Esophagus muscularis mucosa (tissue), 4 donors: ENCODE data around the gene SLC22A3. TPM values are rescaled to one million over a fixed set of nuclear protein-coding genes. Genes with fewer than 3 reads are reported as not detected.

ENCODE experiments used
- DNase-seq: peaks from one replicate; pipeline ENCODE4 v3.0.0-alpha.2; 2017; ENCODE audit errors: extremely low spot score
- H3K27ac ChIP-seq, 4 donors: fragments of 200-600 bp; sonication (generic); replicated peaks in 1 of 4; 1 replicate in 3 of 4; 2 replicates in 1 of 4; pipeline ENCODE4 v1.5.1; 2016 to 2019; ENCODE audit warnings: mild to moderate bottlenecking in 1 of 4
- H3K27me3 ChIP-seq, 4 donors: fragments of 200-600 bp; sonication (generic); one replicate each; pipeline versions ENCODE4 v1.5.1 to v1.6.0; 2016 to 2019
- H3K36me3 ChIP-seq, 4 donors: fragments of 200-600 bp; sonication (generic); one replicate each; pipeline ENCODE4 v1.5.1; 2016 to 2019
- H3K4me1 ChIP-seq, 4 donors: fragments of 200-600 bp; sonication (generic); one replicate each; pipeline ENCODE4 v1.5.1; 2016 to 2019
- H3K4me3 ChIP-seq, 4 donors: fragments of 200-600 bp; sonication (generic); 1 replicate in 2 of 4; 2 replicates in 2 of 4; pipeline ENCODE4 v1.5.1; 2016 to 2019; ENCODE audit warnings: mild to moderate bottlenecking in 4 of 4, moderate library complexity in 1 of 4
- H3K9me3 ChIP-seq, 4 donors: fragments of 200-600 bp; sonication (generic); 1 replicate in 3 of 4; 2 replicates in 1 of 4; pipeline ENCODE4 v1.5.1; 2016 to 2019
- CTCF ChIP-seq, 3 experiments: fragments of 200-600 bp in 2 of 3; fragments of 450-650 bp in 1 of 3; sonication (generic) in 2 of 3; IDR thresholded peaks; one replicate each; pipeline ENCODE4 v1.5.1; 2017 to 2019; ENCODE audit warnings: antibody characterized with exemption in 3 of 3, mild to moderate bottlenecking in 2 of 3, moderate library complexity in 1 of 3
- EP300 ChIP-seq: sonication (generic); formaldehyde crosslinking; IDR thresholded peaks from one replicate; pipeline ENCODE4 v1.6.1; 2017; ENCODE audit warnings: antibody characterized with exemption
- POLR2A ChIP-seq: fragments of 450-650 bp; IDR thresholded peaks from one replicate; pipeline ENCODE4 v1.6.1; 2017; ENCODE audit warnings: antibody characterized with exemption, moderate library complexity, mild to moderate bottlenecking, low read depth
- POLR2AphosphoS5 ChIP-seq, 2 donors: sonication (generic); formaldehyde crosslinking; IDR thresholded peaks; one replicate each; pipeline ENCODE4 v1.6.1; 2017; ENCODE audit warnings: antibody characterized with exemption in 2 of 2
- WGBS: methylation state at CpG from one replicate; pipeline ENCODE4 v1.1.5; 2018; 5-methylcytosine and 5-hydroxymethylcytosine counted together
- intact Hi-C: fragments of 100-400 bp; cut with DNase I; formaldehyde crosslinking; loops from one replicate; pipeline ENCODE4 v1.15.1; 2023
- total RNA-seq, 4 donors: library from RNA; depleted of rRNA; stranded (reverse); fragments of >200 nt; gene quantifications; one replicate each; pipeline versions ENCODE4 v1.1.0 to v1.2.1, GENCODE V29; 2016

SLC22A3 gene
- total RNA-seq, 4 donors from 2014 or later: 16.8 to 20.4 (median 18.9) TPM

- Histone ChIP-seq H3K27me3 (no peaks in the 10 kb centered on the region), H3K9me3 (no peaks in the 10 kb centered on the region), H3K27ac (no peak overlapping the region), H3K4me1 (peaks cover 0 to under 1% (median 0%) of the 10 kb centered on the region in 4 donors), H3K4me3 (no peak overlapping the region), H3K36me3 (no peaks in the 10 kb centered on the region)
- TF ChIP-seq CTCF (IDR thresholded peaks at IDR 0.05): no peak
- no peak for TF ChIP-seq POLR2A
- no peak for TF ChIP-seq POLR2AphosphoS5 (IDR thresholded peaks at IDR 0.05)
- no peak for TF ChIP-seq EP300
- DNase-seq: no peak
- WGBS: 84% methylated on average over 5 of the region's 5 CpGs
- intact Hi-C loops: no loop called here
Measured at GRCh38 chr6:160437154-160437553, 89.0 kb downstream of the SLC22A3 start.

GRCh38 chr6:160437775-160438174 lies 89.6 kb downstream of the SLC22A3 start:
- no peak for TF ChIP-seq POLR2AphosphoS5 (IDR thresholded peaks at IDR 0.05)
- TF ChIP-seq EP300: no peak
- TF ChIP-seq CTCF (IDR thresholded peaks at IDR 0.05): no peak
- no peak for TF ChIP-seq POLR2A
- no peak overlapping the region for H3K27ac ChIP-seq
- no peaks in the 10 kb centered on the region for H3K4me1 ChIP-seq
- DNase-seq: no peak
- no peaks in the 10 kb centered on the region for H3K36me3 ChIP-seq
- 87% methylated on average over 4 of the region's 4 CpGs for WGBS
- intact Hi-C loops: no loop called here
- H3K27me3 ChIP-seq: no peaks in the 10 kb centered on the region
- H3K4me3 ChIP-seq: no peak overlapping the region
- no peaks in the 10 kb centered on the region for H3K9me3 ChIP-seq

- intact Hi-C loops: no loop called here
- H3K4me3 ChIP-seq: no peak overlapping the region
Measured at GRCh38 chr6:160438481-160438880, 90.3 kb downstream of the SLC22A3 start.

GRCh38 chr6:160439751-160440150 lies 91.6 kb downstream of the SLC22A3 start:
- intact Hi-C loops: loop anchor here (5.0 kb wide), 1 partner anchor 92 kb away; the partner anchor contains the start of gene SLC22A3
- DNase-seq: no peak
- Histone ChIP-seq H3K9me3 (no peaks in the 10 kb centered on the region), H3K4me1 (no peaks in the 10 kb centered on the region), H3K4me3 (no peak overlapping the region), H3K27ac (no peak overlapping the region), H3K27me3 (no peaks in the 10 kb centered on the region), H3K36me3 (no peaks in the 10 kb centered on the region)
- no peak for TF ChIP-seq POLR2A
- TF ChIP-seq EP300: no peak
- WGBS: 54% methylated on average over 5 of the region's 5 CpGs

More at GRCh38 chr6:160438481-160438880, 90.3 kb downstream of the SLC22A3 start:
- 66% methylated on average over 4 of the region's 4 CpGs for WGBS
- no peaks in the 10 kb centered on the region for H3K36me3 ChIP-seq
- no peak overlapping the region for H3K27ac ChIP-seq
- TF ChIP-seq POLR2AphosphoS5 (IDR thresholded peaks at IDR 0.05) (no peak), EP300 (no peak), CTCF (IDR thresholded peaks at IDR 0.05) (no peak), POLR2A (no peak)
- DNase-seq: no peak
- no peaks in the 10 kb centered on the region for H3K9me3 ChIP-seq
- no peaks in the 10 kb centered on the region for H3K27me3 ChIP-seq
- no peaks in the 10 kb centered on the region for H3K4me1 ChIP-seq

- no peak overlapping the region for H3K4me3 ChIP-seq
- H3K27ac ChIP-seq: no peak overlapping the region
- H3K9me3 ChIP-seq: no peaks in the 10 kb centered on the region
- H3K36me3 ChIP-seq: no peaks in the 10 kb centered on the region
- no peaks in the 10 kb centered on the region for H3K27me3 ChIP-seq
- 73% methylated on average over 5 of the region's 5 CpGs for WGBS
- no peak for DNase-seq
- H3K4me1 ChIP-seq: no peaks in the 10 kb centered on the region
- intact Hi-C loops: loop anchor here (5.0 kb wide), 1 partner anchor 95 kb away; the partner anchor contains the start of gene SLC22A3
- no peak for TF ChIP-seq CTCF (IDR thresholded peaks at IDR 0.05)
- TF ChIP-seq POLR2A: no peak
- no peak for TF ChIP-seq EP300
- TF ChIP-seq POLR2AphosphoS5 (IDR thresholded peaks at IDR 0.05): no peak
Measured at GRCh38 chr6:160442151-160442550, 94.0 kb downstream of the SLC22A3 start.
